Retina (tissue), 1 donor: Measurements from ENCODE around the gene JAK3.

Experiments
- DNase-seq: peaks from one replicate; pipeline ENCODE4 v3.0.0-alpha.2; 2016

The JAK3 gene

DNA sequence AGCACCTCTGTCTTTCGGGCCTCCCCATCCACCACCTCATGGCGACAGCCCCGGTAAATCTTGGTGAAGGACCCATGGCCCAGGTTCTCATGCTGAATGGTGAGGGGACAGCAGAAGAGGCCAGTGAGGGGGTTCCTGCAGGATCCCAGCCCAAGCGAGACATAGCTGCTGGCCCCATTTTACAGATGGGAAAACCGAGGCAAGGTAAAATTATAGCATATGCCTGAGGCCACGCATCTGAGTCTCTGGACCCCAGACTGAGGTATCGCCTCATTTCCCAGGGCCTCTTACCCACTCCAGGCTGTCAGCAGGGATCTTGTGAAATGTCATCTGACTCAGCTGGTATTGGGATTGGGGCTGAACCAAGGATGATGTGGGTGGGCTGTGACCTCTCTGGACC lies 9.8 kb downstream of the JAK3 start:
- no peak for DNase-seq

DNA sequence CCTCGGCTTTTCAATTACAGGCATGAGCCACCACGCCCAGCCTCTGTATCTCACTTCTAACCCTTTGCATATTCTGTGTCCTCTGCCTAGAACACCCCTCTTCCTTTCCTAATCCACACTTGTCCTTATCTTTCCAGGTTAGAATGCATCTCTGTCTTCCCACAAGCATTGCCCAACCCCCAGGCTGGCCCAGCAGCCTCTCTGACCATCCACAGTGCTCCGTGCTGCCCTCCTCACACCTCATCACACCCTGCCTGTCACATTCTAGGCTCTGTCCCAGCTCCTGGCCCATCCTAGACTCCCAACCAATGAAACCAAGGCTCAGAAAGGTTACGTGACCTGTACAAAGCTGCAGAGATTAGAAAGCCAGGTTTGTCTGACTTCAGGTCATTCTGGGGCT lies 11.3 kb downstream of the JAK3 start:
- DNase-seq, result no peak

- DNase-seq, result no peak
Measured at GRCh38 chr19:17835182-17836006, 12.4 kb downstream of the JAK3 start.

DNA sequence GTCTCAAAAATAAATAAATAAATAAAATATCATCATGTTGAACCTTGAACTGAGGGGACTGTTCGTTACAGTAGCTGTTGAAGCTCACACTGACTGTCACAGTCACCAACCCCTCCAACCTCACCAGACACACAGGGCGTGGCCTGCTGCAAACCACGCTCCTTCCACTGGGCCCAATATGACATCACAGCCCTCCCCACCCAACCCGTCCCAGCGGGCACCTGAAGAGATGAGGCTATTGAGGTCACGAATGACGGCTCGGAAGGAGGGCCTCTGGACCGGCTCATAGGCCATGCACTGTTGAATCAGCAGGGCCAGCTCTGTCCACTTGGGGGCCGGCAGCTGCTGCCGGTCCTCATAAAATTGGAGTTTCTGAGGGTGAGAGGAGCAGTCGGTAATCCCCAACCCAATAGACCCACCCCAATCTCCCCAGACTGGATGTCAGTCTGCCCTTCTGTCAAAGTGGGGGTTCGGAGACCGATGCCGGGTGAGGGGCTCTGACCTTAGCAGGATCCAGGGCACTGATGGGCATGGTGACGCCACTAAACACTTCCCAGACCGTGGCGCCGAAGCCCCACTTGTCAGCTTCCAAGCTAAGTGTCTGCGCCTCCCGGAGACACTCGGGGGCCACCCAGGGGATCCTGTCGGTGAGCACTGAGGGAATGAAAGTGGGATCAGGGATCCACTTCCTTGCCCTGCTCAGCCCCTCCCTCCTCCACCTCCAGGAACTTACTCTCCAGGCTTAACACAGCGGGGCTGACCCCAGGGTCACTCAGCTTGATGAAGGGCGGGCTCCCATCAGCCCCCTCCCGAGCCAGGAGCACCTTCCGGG lies 13.2 kb downstream of the JAK3 start:
- no peak for DNase-seq

DNA sequence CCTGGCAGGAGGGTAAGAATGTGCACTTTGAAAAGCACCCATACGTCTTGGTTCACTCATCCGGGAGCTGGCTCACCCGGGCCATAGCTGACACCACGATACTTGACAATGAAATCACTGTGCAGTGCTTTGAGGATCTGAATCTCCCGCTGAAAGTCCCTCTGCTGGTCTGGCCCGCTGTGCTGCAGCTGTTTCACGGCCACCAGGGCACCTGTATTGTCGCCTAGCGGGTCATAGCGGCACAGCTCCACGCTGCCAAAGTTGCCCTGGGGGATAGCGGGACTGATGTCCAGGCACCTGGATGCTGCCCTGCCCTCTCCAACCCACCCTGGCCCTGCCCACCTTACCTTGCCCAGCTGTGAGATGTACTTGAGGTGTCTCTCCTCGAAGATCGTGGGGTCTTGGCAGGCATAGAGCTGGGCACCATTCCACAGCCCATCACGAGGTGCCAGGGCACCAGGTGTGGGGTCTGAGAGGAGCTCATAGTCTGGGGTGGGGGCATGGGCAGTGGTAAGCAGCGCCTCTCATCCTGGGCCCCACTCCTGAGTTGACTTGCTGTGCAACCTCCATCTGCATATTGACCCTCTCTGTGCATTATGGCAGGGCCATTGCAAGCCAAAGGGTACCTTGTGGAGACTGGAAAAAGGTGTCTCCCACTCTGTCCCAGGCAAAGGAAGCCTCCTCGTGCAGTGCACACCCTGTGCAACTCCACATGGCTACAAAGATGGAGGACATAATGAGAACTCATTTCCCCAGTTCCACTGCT lies 15.2 kb downstream of the JAK3 start:
- DNase-seq, result no peak

DNA sequence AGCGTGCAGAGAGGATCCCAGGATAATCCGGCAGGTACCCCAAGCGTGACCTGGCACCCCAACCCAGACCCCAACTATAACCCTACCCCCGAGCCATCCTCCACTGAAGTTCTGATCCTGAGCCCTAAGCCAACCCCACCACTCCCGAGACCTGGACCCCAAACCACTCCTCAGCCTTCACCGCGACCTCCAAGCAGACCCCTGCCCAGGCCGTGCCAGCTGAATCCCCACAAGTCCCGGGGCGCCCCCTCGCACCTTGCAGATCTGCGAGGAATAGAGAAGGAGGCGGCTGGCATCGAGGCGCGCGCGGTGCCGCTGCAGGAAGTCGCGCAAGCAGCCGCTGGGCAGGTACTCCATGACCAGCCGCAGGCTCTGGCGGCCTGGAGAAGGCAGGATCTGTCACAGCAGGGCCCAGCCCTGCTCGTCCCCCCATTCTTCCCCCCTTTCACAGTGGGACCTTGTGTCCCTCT lies 16.3 kb downstream of the JAK3 start:
- DNase-seq, result no peak

DNA sequence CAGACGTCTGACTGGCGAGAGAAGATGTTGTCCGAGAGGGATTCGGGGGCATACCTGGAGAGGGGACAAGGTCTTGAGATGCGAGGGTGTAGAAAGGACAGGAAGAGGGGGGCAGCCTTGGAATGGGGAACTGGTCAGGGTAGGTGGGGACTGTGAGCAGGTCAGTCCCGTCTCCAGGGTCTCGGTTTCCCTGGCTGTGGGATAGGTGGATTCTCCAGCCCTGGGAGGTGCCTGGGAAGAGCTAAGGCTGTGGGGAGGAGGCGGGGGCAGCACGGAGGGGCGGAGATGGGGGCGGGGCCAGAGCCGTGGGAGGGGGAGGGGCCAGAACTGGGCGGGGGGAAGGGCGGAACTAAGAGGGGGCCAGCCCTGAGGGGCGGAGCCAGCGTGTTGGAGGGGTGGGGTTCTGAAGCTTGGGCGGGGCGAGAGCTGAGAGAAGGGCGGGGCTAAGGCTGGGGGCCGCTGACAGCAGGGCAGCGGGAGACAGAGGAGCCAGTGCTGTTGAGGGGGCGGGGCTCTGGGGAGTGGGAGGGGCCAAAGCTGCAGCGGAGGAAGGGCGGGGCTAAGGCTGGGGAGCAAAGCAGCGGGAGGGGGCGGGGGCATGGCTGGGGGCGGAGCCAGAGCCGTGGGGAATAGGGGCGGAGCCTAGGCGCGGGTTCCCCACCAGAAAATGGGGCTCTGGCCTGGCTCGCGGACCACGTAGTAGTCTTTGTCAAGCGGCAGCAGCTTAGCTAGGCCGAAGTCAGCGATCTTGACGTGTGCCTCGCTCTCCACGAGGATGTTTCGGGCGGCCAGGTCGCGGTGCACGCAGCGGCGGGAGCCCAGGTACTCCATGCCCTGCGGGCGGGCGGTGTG lies 17.0 kb downstream of the JAK3 start:
- peak; percentile 58 for DNase-seq

- peak; percentile 79 for DNase-seq
Measured at GRCh38 chr19:17829855-17830566, 17.8 kb downstream of the JAK3 start.

GRCh38 chr19:17826508-17827056 lies 21.2 kb downstream of the JAK3 start:
- no peak for DNase-seq

GRCh38 chr19:17824339-17824738 lies 23.4 kb downstream of the JAK3 start:
- DNase-seq, result no peak

DNA sequence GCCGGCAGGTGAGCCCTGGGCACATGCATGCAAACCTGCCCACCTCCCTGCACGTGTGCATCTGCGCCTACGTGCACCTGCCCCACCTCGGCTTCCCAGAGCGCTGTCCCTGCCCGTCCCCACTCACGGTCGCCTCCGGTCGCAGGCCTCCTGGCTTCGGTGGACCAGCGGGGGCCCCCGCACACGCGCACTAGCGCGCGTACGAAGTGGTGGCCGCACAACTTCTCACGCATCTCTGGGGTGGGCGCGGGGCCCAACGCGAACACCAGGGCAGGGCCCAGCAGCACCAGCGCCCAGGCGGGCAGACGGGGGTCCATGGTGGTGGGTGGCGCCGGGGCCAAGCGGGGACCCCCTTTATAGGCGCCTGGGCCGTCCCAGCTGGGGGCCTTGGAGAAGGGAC lies 26.6 kb downstream of the JAK3 start, which contains the start of gene INSL3:
INSL3 (minus strand) TSS at position 330 of the 400 bp plus-strand sequence; CDS start at position 317, 13 bp downstream.
- no peak for DNase-seq

DNA sequence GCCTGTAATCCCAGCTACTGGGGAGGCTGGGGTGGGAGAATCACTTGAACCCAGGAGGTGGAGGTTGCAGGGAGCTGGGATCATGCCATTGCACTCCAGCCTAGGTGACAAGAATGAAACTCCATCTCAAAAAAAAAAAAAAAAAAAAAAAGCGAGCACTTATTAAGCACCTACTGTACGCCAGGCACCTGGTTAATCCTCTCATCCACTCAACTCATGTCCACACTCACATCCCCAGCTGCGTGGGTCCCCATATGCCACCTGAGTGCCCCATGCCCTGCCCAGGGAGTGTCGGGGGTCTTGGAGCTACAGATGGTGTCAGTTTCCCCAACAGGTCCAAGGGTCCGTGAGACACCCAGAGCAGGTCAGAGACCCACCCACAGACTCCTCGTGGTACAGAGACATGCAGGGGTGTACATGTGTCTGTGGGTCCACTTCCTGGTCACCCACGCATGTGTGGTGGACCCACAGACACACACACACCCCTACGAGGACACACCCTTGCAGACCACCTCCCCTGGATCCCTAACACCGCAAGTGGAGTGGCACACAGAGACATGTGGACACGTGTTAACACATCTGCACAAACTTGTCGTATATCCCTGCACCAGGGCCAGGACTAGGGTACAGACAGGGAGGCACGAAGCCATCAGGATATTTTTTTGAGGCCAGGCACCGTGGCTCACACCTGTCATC lies 30.0 kb downstream of the JAK3 start:
- DNase-seq, result no peak

- no peak for DNase-seq
Measured at GRCh38 chr19:17812099-17812498, 35.7 kb downstream of the JAK3 start.

GRCh38 chr19:17811681-17812080 lies 36.1 kb downstream of the JAK3 start:
- no peak for DNase-seq

DNA sequence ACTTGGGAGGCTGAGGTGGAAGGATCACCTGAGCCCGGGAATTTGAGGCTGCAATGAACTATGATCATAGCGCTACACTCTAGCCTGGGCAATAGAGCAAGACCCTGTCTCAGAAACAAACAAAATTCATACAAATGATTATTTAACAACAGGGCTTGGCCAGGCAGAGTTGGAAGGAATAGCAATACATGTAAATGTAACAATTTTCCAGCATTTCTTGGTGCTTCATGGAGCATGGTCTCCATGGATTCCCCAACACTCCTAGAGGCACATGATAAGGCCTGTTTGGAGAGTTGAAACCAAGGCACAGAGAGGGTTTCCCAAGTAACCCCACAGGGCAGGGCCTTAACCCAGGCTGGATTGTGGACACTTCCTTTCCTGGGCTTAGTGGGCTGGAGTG lies 36.7 kb downstream of the JAK3 start:
- no peak for DNase-seq

GRCh38 chr19:17807731-17808316 lies 40.0 kb downstream of the JAK3 start:
- DNase-seq, result no peak

- DNase-seq, result no peak
Measured at GRCh38 chr19:17806945-17807344, 40.8 kb downstream of the JAK3 start.

DNA sequence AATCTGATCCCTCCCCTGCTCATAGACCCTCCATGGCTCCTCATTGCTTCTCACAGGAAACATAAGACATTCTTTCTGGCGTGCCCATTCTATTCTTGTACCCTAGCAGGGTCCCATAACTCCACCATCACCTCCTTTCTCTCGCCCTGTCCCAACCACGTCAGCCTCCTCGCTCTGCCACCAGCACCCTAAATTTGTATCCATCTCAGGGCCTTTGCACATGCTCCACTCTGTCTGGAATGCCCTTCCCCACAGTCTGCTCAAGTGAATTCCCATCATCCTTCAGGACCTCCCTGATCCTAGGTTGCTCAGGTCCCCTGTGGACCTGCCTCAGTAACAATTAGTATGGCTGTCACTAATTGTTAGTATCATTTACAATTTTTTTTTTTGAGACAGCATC lies 42.4 kb downstream of the JAK3 start:
- no peak for DNase-seq

DNA sequence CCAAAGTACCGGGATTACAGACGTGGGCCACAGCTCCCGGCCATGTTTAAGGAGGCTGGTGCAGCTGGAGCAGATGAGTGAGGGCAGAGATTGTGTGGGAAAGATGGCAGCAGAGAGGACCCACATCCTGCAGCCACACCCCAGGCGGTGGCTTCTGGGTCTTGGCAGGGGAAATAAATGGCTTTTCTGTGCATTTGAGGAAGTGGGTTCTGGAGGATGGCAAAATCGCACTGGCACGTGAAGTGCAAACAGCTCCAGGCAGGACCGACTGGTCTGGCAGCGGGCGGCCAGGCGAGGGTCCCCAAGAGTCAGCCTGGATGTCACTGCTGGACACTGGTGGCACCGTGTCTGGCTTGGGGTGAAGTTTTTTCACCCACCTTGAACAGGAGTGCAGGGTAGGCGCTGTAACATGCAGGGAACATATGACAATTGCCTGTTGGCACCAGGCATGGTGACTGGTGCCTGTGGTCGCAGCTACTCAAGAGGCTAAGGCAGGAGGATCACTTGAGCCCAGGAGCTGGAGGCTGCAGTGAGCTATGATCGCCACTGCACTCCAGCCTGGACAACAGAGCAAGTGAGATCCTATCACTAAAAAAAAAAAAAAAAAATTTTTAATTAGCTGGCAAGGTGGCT lies 44.4 kb downstream of the JAK3 start:
- DNase-seq, result no peak
